ENCODE measurements around the gene KRT33B. TPM values are rescaled to one million over a fixed set of nuclear protein-coding genes. Genes with fewer than 3 reads are reported as not detected.
"Not testable (repeated sequence)": the region's sequence is repeated elsewhere in the genome, so short reads cannot be mapped to it uniquely, and the experiment has no call there.

Gene KRT33B
- total and polyA plus RNA-seq, 7 experiments from 2014 or later, result not detected

GRCh38 chr17:41390411-41390938, 20.9 kb upstream of the KRT33B start:
- peaks cover 0 to 25% (median 11%) of the 10 kb centered on the region in 11 donors for H3K9me3 Mint-ChIP-seq

GRCh38 chr17:41387670-41388069, 18.1 kb upstream of the KRT33B start:
- ChIA-PET CTCF (interaction anchor here (0.7 to 1.0 kb wide), 3 partner anchors 15 to 242 kb away, joined by 3 to 6 read pairs (median 3); no protein-coding TSS in a partner anchor), POLR2A (no interaction called here)
- peaks cover 0 to 25% (median 11%) of the 10 kb centered on the region in 11 donors for H3K9me3 Mint-ChIP-seq
- H3K27ac Mint-ChIP-seq, result no peak overlapping the region
- intact Hi-C loops (cut with micrococcal nuclease), result no loop called here
- no peaks in the 10 kb centered on the region for H3K4me1 ChIP-seq (ENCODE audit: control insufficient read depth in 2 of 2, insufficient read depth in 2 of 2, low read length in 2 of 2)
- H3K27me3 Mint-ChIP-seq, result peaks cover 0 to 24% (median 13%) of the 10 kb centered on the region in 5 donors
- no peak overlapping the region for H3K4me3 Mint-ChIP-seq
- no peaks in the 10 kb centered on the region for H3K36me3 ChIP-seq (ENCODE audit: control insufficient read depth in 2 of 3, insufficient read depth in 3 of 3, low read length in 3 of 3)
- H3K27ac ChIP-seq (ENCODE audit: low read depth, low read length), result no peak overlapping the region
- no peak overlapping the region for H3K4me3 ChIP-seq (ENCODE audit: low read length)
- H3K4me1 Mint-ChIP-seq, result peaks cover 0 to 2% (median 0%) of the 10 kb centered on the region in 7 donors
- no peaks in the 10 kb centered on the region for H3K27me3 ChIP-seq (ENCODE audit: control insufficient read depth in 2 of 2, insufficient read depth in 2 of 2, low read length in 2 of 2)
- H3K9me3 ChIP-seq (ENCODE audit: control insufficient read depth in 2 of 3, low read length in 3 of 3), result peaks cover 0 to 6% (median 0%) of the 10 kb centered on the region in 3 experiments
- no peak for DNase-seq
- peaks cover 0 to 12% (median 1%) of the 10 kb centered on the region in 5 donors for H3K36me3 Mint-ChIP-seq
- no peak for ATAC-seq

More at GRCh38 chr17:41390411-41390938, 20.9 kb upstream of the KRT33B start:
- ChIA-PET POLR2A (interaction anchor here (0.6 kb wide), 1 partner anchor 28 kb away, joined by 3 read pairs; no protein-coding TSS in a partner anchor), CTCF (no interaction called here)
- Histone ChIP-seq H3K27ac (ENCODE audit: low read depth, low read length) (no peak overlapping the region), H3K36me3 (ENCODE audit: control insufficient read depth in 2 of 3, insufficient read depth in 3 of 3, low read length in 3 of 3) (no peaks in the 10 kb centered on the region), H3K27me3 (ENCODE audit: control insufficient read depth in 2 of 2, insufficient read depth in 2 of 2, low read length in 2 of 2) (no peaks in the 10 kb centered on the region), H3K4me1 (ENCODE audit: control insufficient read depth in 2 of 2, insufficient read depth in 2 of 2, low read length in 2 of 2) (no peaks in the 10 kb centered on the region), H3K4me3 (ENCODE audit: low read length) (no peak overlapping the region), H3K9me3 (ENCODE audit: control insufficient read depth in 2 of 3, low read length in 3 of 3) (peaks cover 0 to 6% (median 0%) of the 10 kb centered on the region in 3 experiments)
- peaks cover 0 to 21% (median 13%) of the 10 kb centered on the region in 5 donors for H3K27me3 Mint-ChIP-seq
- intact Hi-C loops (cut with micrococcal nuclease), result no loop called here
- H3K36me3 Mint-ChIP-seq, result peaks cover 0 to 12% (median 1%) of the 10 kb centered on the region in 5 donors
- no peak overlapping the region for H3K27ac Mint-ChIP-seq
- DNase-seq (no peak), ATAC-seq (no peak)
- H3K4me3 Mint-ChIP-seq, result no peak overlapping the region
- H3K4me1 Mint-ChIP-seq, result peaks cover 0 to 2% (median 0%) of the 10 kb centered on the region in 7 donors

DNA sequence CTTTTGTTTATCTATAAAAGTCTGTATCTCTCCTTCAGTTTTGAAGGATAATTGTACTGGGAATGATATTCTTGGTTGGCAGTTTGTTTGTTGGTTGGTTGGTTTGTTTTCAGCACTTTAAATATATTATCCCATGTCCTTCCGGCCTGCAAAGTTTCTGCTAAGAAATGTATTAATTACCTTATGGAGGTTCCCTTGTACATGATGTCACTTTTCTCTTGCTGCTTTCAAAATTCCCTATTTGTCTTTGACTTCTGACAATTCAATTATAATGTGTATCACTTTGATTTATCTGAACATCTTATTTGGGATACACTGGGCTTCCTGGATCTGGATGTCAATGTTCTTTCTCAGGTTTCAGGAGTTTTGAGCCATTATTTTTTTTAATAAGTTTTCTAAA, 16.6 kb upstream of the KRT33B start:
- Histone ChIP-seq H3K4me1 (ENCODE audit: control insufficient read depth in 2 of 2, insufficient read depth in 2 of 2, low read length in 2 of 2) (no peaks in the 10 kb centered on the region), H3K4me3 (ENCODE audit: low read length) (no peak overlapping the region), H3K36me3 (ENCODE audit: control insufficient read depth in 2 of 3, insufficient read depth in 3 of 3, low read length in 3 of 3) (no peaks in the 10 kb centered on the region), H3K27me3 (ENCODE audit: control insufficient read depth in 2 of 2, insufficient read depth in 2 of 2, low read length in 2 of 2) (no peaks in the 10 kb centered on the region), H3K9me3 (ENCODE audit: control insufficient read depth in 2 of 3, low read length in 3 of 3) (peaks cover 0 to 6% (median 0%) of the 10 kb centered on the region in 3 experiments), H3K27ac (ENCODE audit: low read depth, low read length) (no peak overlapping the region)
- Mint-ChIP-seq H3K36me3 (peaks cover 0 to 12% (median 1%) of the 10 kb centered on the region in 5 donors), H3K27me3 (peaks cover 0 to 23% (median 13%) of the 10 kb centered on the region in 5 donors), H3K4me1 (no peaks in the 10 kb centered on the region), H3K4me3 (no peak overlapping the region), H3K9me3 (peaks cover 0 to 25% (median 11%) of the 10 kb centered on the region in 11 donors), H3K27ac (peak overlapping the region in 1 of 9 donors; percentile 9)
- intact Hi-C loops (cut with micrococcal nuclease), result no loop called here
- ChIA-PET CTCF (no interaction called here), POLR2A (interaction anchor here (0.8 kb wide), 1 partner anchor 30 kb away, joined by 4 read pairs; no protein-coding TSS in a partner anchor)
- DNase-seq (no peak), ATAC-seq (no peak)

- ATAC-seq, result no peak
- Histone ChIP-seq H3K9me3 (ENCODE audit: control insufficient read depth in 2 of 3, low read length in 3 of 3) (peaks cover 0 to 6% (median 0%) of the 10 kb centered on the region in 3 experiments), H3K4me3 (ENCODE audit: low read length) (no peak overlapping the region), H3K4me1 (ENCODE audit: control insufficient read depth in 2 of 2, insufficient read depth in 2 of 2, low read length in 2 of 2) (no peaks in the 10 kb centered on the region), H3K27ac (ENCODE audit: low read depth, low read length) (no peak overlapping the region), H3K36me3 (ENCODE audit: control insufficient read depth in 2 of 3, insufficient read depth in 3 of 3, low read length in 3 of 3) (no peaks in the 10 kb centered on the region), H3K27me3 (ENCODE audit: control insufficient read depth in 2 of 2, insufficient read depth in 2 of 2, low read length in 2 of 2) (no peaks in the 10 kb centered on the region)
- intact Hi-C loops (cut with micrococcal nuclease), result no loop called here
- peaks cover 0 to 18% (median 0%) of the 10 kb centered on the region in 5 donors for H3K27me3 Mint-ChIP-seq
- POLR2A ChIA-PET, result no interaction called here
- peaks cover 0 to 4% (median 3%) of the 10 kb centered on the region in 7 donors for H3K4me1 Mint-ChIP-seq
- no peak overlapping the region for H3K4me3 Mint-ChIP-seq
- no peak overlapping the region for H3K27ac Mint-ChIP-seq
- CTCF ChIA-PET, result interaction anchor here (0.5 kb wide), 1 partner anchor 101 kb away, joined by 3 read pairs; no protein-coding TSS in a partner anchor
- H3K9me3 Mint-ChIP-seq, result peaks cover 0 to 25% (median 11%) of the 10 kb centered on the region in 11 donors
- no peak for DNase-seq
- H3K36me3 Mint-ChIP-seq, result peaks cover 0 to 17% (median 1%) of the 10 kb centered on the region in 5 donors
These were observed 14.1 kb upstream of the KRT33B start for GRCh38 chr17:41383690-41384089.

- Histone ChIP-seq H3K27ac (ENCODE audit: low read depth, low read length) (no peak overlapping the region), H3K27me3 (ENCODE audit: control insufficient read depth in 2 of 2, insufficient read depth in 2 of 2, low read length in 2 of 2) (no peaks in the 10 kb centered on the region), H3K4me1 (ENCODE audit: control insufficient read depth in 2 of 2, insufficient read depth in 2 of 2, low read length in 2 of 2) (peaks cover 0 to 8% of the 10 kb centered on the region in 2 donors), H3K9me3 (ENCODE audit: control insufficient read depth in 2 of 3, low read length in 3 of 3) (peaks cover 0 to 6% (median 0%) of the 10 kb centered on the region in 3 experiments), H3K36me3 (ENCODE audit: control insufficient read depth in 2 of 3, insufficient read depth in 3 of 3, low read length in 3 of 3) (no peaks in the 10 kb centered on the region), H3K4me3 (ENCODE audit: low read length) (no peak overlapping the region)
- no peak for DNase-seq
- ChIA-PET CTCF (no interaction called here), POLR2A (no interaction called here)
- ATAC-seq, result no peak
- H3K4me1 Mint-ChIP-seq, result peaks cover 0 to 16% (median 15%) of the 10 kb centered on the region in 7 donors
- H3K4me3 Mint-ChIP-seq, result no peak overlapping the region
- no peak overlapping the region for H3K27ac Mint-ChIP-seq
- peaks cover 0 to 15% (median 0%) of the 10 kb centered on the region in 5 donors for H3K27me3 Mint-ChIP-seq
- intact Hi-C loops (cut with micrococcal nuclease), result no loop called here
- peaks cover 0 to 12% (median 1%) of the 10 kb centered on the region in 5 donors for H3K36me3 Mint-ChIP-seq
- H3K9me3 Mint-ChIP-seq, result peaks cover 0 to 15% (median 10%) of the 10 kb centered on the region in 11 donors
These were observed 12.8 kb upstream of the KRT33B start for GRCh38 chr17:41382394-41382793.

DNA sequence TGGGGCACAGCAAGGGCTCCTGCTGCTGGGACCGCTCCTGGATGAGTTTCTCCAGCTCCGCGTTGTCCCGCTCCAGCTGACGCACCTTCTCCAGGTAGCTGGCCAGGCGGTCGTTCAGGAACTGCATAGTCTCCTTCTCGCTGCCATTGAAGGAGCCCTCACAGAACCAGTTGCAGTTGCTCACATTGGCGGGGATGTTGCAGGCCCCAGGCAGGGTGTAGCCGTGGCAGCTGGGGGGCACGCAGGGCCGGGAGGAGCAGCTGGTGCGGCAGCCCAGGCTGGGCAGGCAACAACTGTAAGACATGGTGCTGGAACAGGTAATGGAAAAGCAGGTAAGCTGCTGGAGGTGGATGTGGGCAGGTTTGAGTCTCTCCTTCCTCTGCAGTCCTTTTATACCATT, 12.3 kb upstream of the KRT33B start, which contains the start of gene KRT34:
Gene KRT34 (minus strand): TSS at position 364 of the 400 bp plus-strand sequence. CDS start 60 bp downstream, at position 304.
- intact Hi-C loops (cut with micrococcal nuclease); H3K27ac ChIP-seq (ENCODE audit: low read depth, low read length); H3K4me3 ChIP-seq (ENCODE audit: low read length); H3K9me3 ChIP-seq (ENCODE audit: control insufficient read depth in 2 of 3, low read length in 3 of 3); ATAC-seq; H3K27ac Mint-ChIP-seq; H3K4me3 Mint-ChIP-seq; DNase-seq; H3K27me3 ChIP-seq (ENCODE audit: control insufficient read depth in 2 of 2, insufficient read depth in 2 of 2, low read length in 2 of 2); H3K36me3 ChIP-seq (ENCODE audit: control insufficient read depth in 2 of 3, insufficient read depth in 3 of 3, low read length in 3 of 3); POLR2A ChIA-PET: not testable (repeated sequence)
- peaks cover 0 to 11% (median 7%) of the 10 kb centered on the region in 11 donors for H3K9me3 Mint-ChIP-seq
- H3K27me3 Mint-ChIP-seq, result peaks cover 0 to 14% (median 0%) of the 10 kb centered on the region in 5 donors
- peaks cover 0 to 10% of the 10 kb centered on the region in 2 donors for H3K4me1 ChIP-seq (ENCODE audit: control insufficient read depth in 2 of 2, insufficient read depth in 2 of 2, low read length in 2 of 2)
- peaks cover 0 to 10% (median 0%) of the 10 kb centered on the region in 5 donors for H3K36me3 Mint-ChIP-seq
- CTCF ChIA-PET, result interaction anchor here (1.3 kb wide), 1 partner anchor 21 kb away, joined by 3 read pairs; no protein-coding TSS in a partner anchor
- peaks cover 0 to 21% (median 20%) of the 10 kb centered on the region in 7 donors for H3K4me1 Mint-ChIP-seq

Data from naive thymus-derived CD4-positive, alpha-beta T cell (primary cell).